ENCODE data around the gene CREBBP.

The CREBBP gene

GRCh38 chr16:3872216-3872895, 8.2 kb downstream of the CREBBP start:
- Histone ChIP-seq H3K4me1 (ENCODE audit: control insufficient read depth, insufficient read depth, low read length, poor library complexity, severe bottlenecking) (peaks cover 46% of the 10 kb centered on the region), H3K4me3 (ENCODE audit: insufficient read depth, low read depth, low read length, poor library complexity, severe bottlenecking) (no peak overlapping the region)

GRCh38 chr16:3868967-3869366, 11.5 kb downstream of the CREBBP start:
- peaks cover 30% of the 10 kb centered on the region for H3K4me1 ChIP-seq (ENCODE audit: control insufficient read depth, insufficient read depth, low read length, poor library complexity, severe bottlenecking)
- no peak for DNase-seq
- H3K36me3 ChIP-seq (ENCODE audit: control insufficient read depth, insufficient read depth, low read length) = no peaks in the 10 kb centered on the region
- no peaks in the 10 kb centered on the region for H3K9me3 ChIP-seq (ENCODE audit: control insufficient read depth, low read length)
- H3K27ac ChIP-seq (ENCODE audit: insufficient read depth, low read length, poor library complexity, severe bottlenecking) = no peak overlapping the region
- H3K4me3 ChIP-seq (ENCODE audit: insufficient read depth, low read depth, low read length, poor library complexity, severe bottlenecking) = no peak overlapping the region
- no peaks in the 10 kb centered on the region for H3K27me3 ChIP-seq (replicated peaks; ENCODE audit: control insufficient read depth, insufficient read depth, low read length, poor library complexity, severe bottlenecking)

More at GRCh38 chr16:3872216-3872895, 8.2 kb downstream of the CREBBP start:
- Histone ChIP-seq H3K36me3 (ENCODE audit: control insufficient read depth, insufficient read depth, low read length) (no peaks in the 10 kb centered on the region), H3K27ac (ENCODE audit: insufficient read depth, low read length, poor library complexity, severe bottlenecking) (no peak overlapping the region), H3K27me3 (replicated peaks; ENCODE audit: control insufficient read depth, insufficient read depth, low read length, poor library complexity, severe bottlenecking) (no peaks in the 10 kb centered on the region), H3K9me3 (ENCODE audit: control insufficient read depth, low read length) (no peaks in the 10 kb centered on the region)
- no peak for DNase-seq

GRCh38 chr16:3868556-3868955, 12.0 kb downstream of the CREBBP start:
- no peak overlapping the region for H3K4me3 ChIP-seq (ENCODE audit: insufficient read depth, low read depth, low read length, poor library complexity, severe bottlenecking)
- no peaks in the 10 kb centered on the region for H3K36me3 ChIP-seq (ENCODE audit: control insufficient read depth, insufficient read depth, low read length)
- no peaks in the 10 kb centered on the region for H3K9me3 ChIP-seq (ENCODE audit: control insufficient read depth, low read length)
- H3K27ac ChIP-seq (ENCODE audit: insufficient read depth, low read length, poor library complexity, severe bottlenecking) = no peak overlapping the region
- DNase-seq = no peak
- no peaks in the 10 kb centered on the region for H3K27me3 ChIP-seq (replicated peaks; ENCODE audit: control insufficient read depth, insufficient read depth, low read length, poor library complexity, severe bottlenecking)
- peaks cover 30% of the 10 kb centered on the region for H3K4me1 ChIP-seq (ENCODE audit: control insufficient read depth, insufficient read depth, low read length, poor library complexity, severe bottlenecking)

GRCh38 chr16:3866703-3867431, 13.6 kb downstream of the CREBBP start:
- DNase-seq = no peak
- no peaks in the 10 kb centered on the region for H3K36me3 ChIP-seq (ENCODE audit: control insufficient read depth, insufficient read depth, low read length)
- H3K4me3 ChIP-seq (ENCODE audit: insufficient read depth, low read depth, low read length, poor library complexity, severe bottlenecking) = no peak overlapping the region
- H3K4me1 ChIP-seq (ENCODE audit: control insufficient read depth, insufficient read depth, low read length, poor library complexity, severe bottlenecking) = peaks cover 21% of the 10 kb centered on the region
- H3K27me3 ChIP-seq (replicated peaks; ENCODE audit: control insufficient read depth, insufficient read depth, low read length, poor library complexity, severe bottlenecking) = no peaks in the 10 kb centered on the region
- H3K9me3 ChIP-seq (ENCODE audit: control insufficient read depth, low read length) = no peaks in the 10 kb centered on the region
- H3K27ac ChIP-seq (ENCODE audit: insufficient read depth, low read length, poor library complexity, severe bottlenecking) = no peak overlapping the region

GRCh38 chr16:3865241-3865640, 15.3 kb downstream of the CREBBP start:
- Histone ChIP-seq H3K27me3 (replicated peaks; ENCODE audit: control insufficient read depth, insufficient read depth, low read length, poor library complexity, severe bottlenecking) (no peaks in the 10 kb centered on the region), H3K9me3 (ENCODE audit: control insufficient read depth, low read length) (no peaks in the 10 kb centered on the region), H3K4me3 (ENCODE audit: insufficient read depth, low read depth, low read length, poor library complexity, severe bottlenecking) (no peak overlapping the region), H3K4me1 (ENCODE audit: control insufficient read depth, insufficient read depth, low read length, poor library complexity, severe bottlenecking) (peaks cover 16% of the 10 kb centered on the region), H3K36me3 (ENCODE audit: control insufficient read depth, insufficient read depth, low read length) (no peaks in the 10 kb centered on the region), H3K27ac (ENCODE audit: insufficient read depth, low read length, poor library complexity, severe bottlenecking) (no peak overlapping the region)
- no peak for DNase-seq

GRCh38 chr16:3864562-3864961, 16.0 kb downstream of the CREBBP start:
- no peak overlapping the region for H3K4me3 ChIP-seq (ENCODE audit: insufficient read depth, low read depth, low read length, poor library complexity, severe bottlenecking)
- no peak for DNase-seq
- no peaks in the 10 kb centered on the region for H3K9me3 ChIP-seq (ENCODE audit: control insufficient read depth, low read length)
- no peak overlapping the region for H3K27ac ChIP-seq (ENCODE audit: insufficient read depth, low read length, poor library complexity, severe bottlenecking)
- H3K36me3 ChIP-seq (ENCODE audit: control insufficient read depth, insufficient read depth, low read length) = no peaks in the 10 kb centered on the region
- no peaks in the 10 kb centered on the region for H3K27me3 ChIP-seq (replicated peaks; ENCODE audit: control insufficient read depth, insufficient read depth, low read length, poor library complexity, severe bottlenecking)
- H3K4me1 ChIP-seq (ENCODE audit: control insufficient read depth, insufficient read depth, low read length, poor library complexity, severe bottlenecking) = peaks cover 19% of the 10 kb centered on the region

GRCh38 chr16:3863587-3863986, 16.9 kb downstream of the CREBBP start:
- no peaks in the 10 kb centered on the region for H3K9me3 ChIP-seq (ENCODE audit: control insufficient read depth, low read length)
- H3K27me3 ChIP-seq (replicated peaks; ENCODE audit: control insufficient read depth, insufficient read depth, low read length, poor library complexity, severe bottlenecking) = no peaks in the 10 kb centered on the region
- peaks cover 23% of the 10 kb centered on the region for H3K4me1 ChIP-seq (ENCODE audit: control insufficient read depth, insufficient read depth, low read length, poor library complexity, severe bottlenecking)
- no peak overlapping the region for H3K4me3 ChIP-seq (ENCODE audit: insufficient read depth, low read depth, low read length, poor library complexity, severe bottlenecking)
- H3K36me3 ChIP-seq (ENCODE audit: control insufficient read depth, insufficient read depth, low read length) = no peaks in the 10 kb centered on the region
- DNase-seq = no peak
- H3K27ac ChIP-seq (ENCODE audit: insufficient read depth, low read length, poor library complexity, severe bottlenecking) = no peak overlapping the region

GRCh38 chr16:3861808-3862451, 18.6 kb downstream of the CREBBP start:
- Histone ChIP-seq H3K27me3 (replicated peaks; ENCODE audit: control insufficient read depth, insufficient read depth, low read length, poor library complexity, severe bottlenecking) (no peaks in the 10 kb centered on the region), H3K4me1 (ENCODE audit: control insufficient read depth, insufficient read depth, low read length, poor library complexity, severe bottlenecking) (peaks cover 26% of the 10 kb centered on the region), H3K9me3 (ENCODE audit: control insufficient read depth, low read length) (no peaks in the 10 kb centered on the region), H3K27ac (ENCODE audit: insufficient read depth, low read length, poor library complexity, severe bottlenecking) (no peak overlapping the region), H3K36me3 (ENCODE audit: control insufficient read depth, insufficient read depth, low read length) (no peaks in the 10 kb centered on the region), H3K4me3 (ENCODE audit: insufficient read depth, low read depth, low read length, poor library complexity, severe bottlenecking) (no peak overlapping the region)
- no peak for DNase-seq

GRCh38 chr16:3859889-3860288, 20.6 kb downstream of the CREBBP start:
- no peak for DNase-seq
- Histone ChIP-seq H3K9me3 (ENCODE audit: control insufficient read depth, low read length) (no peaks in the 10 kb centered on the region), H3K27ac (ENCODE audit: insufficient read depth, low read length, poor library complexity, severe bottlenecking) (no peak overlapping the region), H3K27me3 (replicated peaks; ENCODE audit: control insufficient read depth, insufficient read depth, low read length, poor library complexity, severe bottlenecking) (no peaks in the 10 kb centered on the region), H3K4me1 (ENCODE audit: control insufficient read depth, insufficient read depth, low read length, poor library complexity, severe bottlenecking) (peaks cover 29% of the 10 kb centered on the region), H3K4me3 (ENCODE audit: insufficient read depth, low read depth, low read length, poor library complexity, severe bottlenecking) (no peak overlapping the region), H3K36me3 (ENCODE audit: control insufficient read depth, insufficient read depth, low read length) (no peaks in the 10 kb centered on the region)

GRCh38 chr16:3858801-3859200, 21.7 kb downstream of the CREBBP start:
- H3K27ac ChIP-seq (ENCODE audit: insufficient read depth, low read length, poor library complexity, severe bottlenecking) = no peak overlapping the region
- no peak overlapping the region for H3K4me3 ChIP-seq (ENCODE audit: insufficient read depth, low read depth, low read length, poor library complexity, severe bottlenecking)
- H3K4me1 ChIP-seq (ENCODE audit: control insufficient read depth, insufficient read depth, low read length, poor library complexity, severe bottlenecking) = peaks cover 23% of the 10 kb centered on the region
- DNase-seq = no peak
- H3K9me3 ChIP-seq (ENCODE audit: control insufficient read depth, low read length) = no peaks in the 10 kb centered on the region
- H3K27me3 ChIP-seq (replicated peaks; ENCODE audit: control insufficient read depth, insufficient read depth, low read length, poor library complexity, severe bottlenecking) = no peaks in the 10 kb centered on the region
- H3K36me3 ChIP-seq (ENCODE audit: control insufficient read depth, insufficient read depth, low read length) = no peaks in the 10 kb centered on the region
